HCT116 (cell line): ENCODE measurements around the gene C1QA.

Source experiments
- CBX3 ChIP-seq: IDR thresholded peaks from 2 replicates; pipeline ENCODE4 v1.6.1; 2012; ENCODE audit warnings: low read depth
- EGR1 ChIP-seq: IDR thresholded peaks from 2 replicates; pipeline ENCODE4 v1.6.1; 2012; ENCODE audit warnings: low read depth
- EZH2 ChIP-seq: fragments of 200-600 bp; sonication (generic); IDR thresholded peaks from 2 replicates; pipeline ENCODE4 v1.6.1; 2017; ENCODE audit warnings: antibody characterized with exemption, mixed run types
- EZH2phosphoT487 ChIP-seq: fragments of 200-600 bp; IDR thresholded peaks from 2 replicates; pipeline ENCODE4 v1.6.1; 2018; ENCODE audit warnings: antibody characterized with exemption, borderline replicate concordance
- POLR2A ChIP-seq: IDR thresholded peaks from 2 replicates; pipeline ENCODE4 v1.7.0; 2011; ENCODE audit warnings: borderline replicate concordance; ENCODE audit not compliant: insufficient read depth, insufficient read length; ENCODE audit errors: extremely low read depth
- POLR2AphosphoS5 ChIP-seq: IDR thresholded peaks from 2 replicates; pipeline ENCODE4 v1.6.1; 2011; ENCODE audit warnings: mild to moderate bottlenecking, low read depth, low read length, moderate library complexity
- SP1 ChIP-seq: IDR thresholded peaks from 2 replicates; pipeline ENCODE4 v1.6.1; 2012; ENCODE audit warnings: low read depth
- SRF ChIP-seq: IDR thresholded peaks from 2 replicates; pipeline ENCODE4 v1.6.1; 2012; ENCODE audit warnings: low read depth
- YY1 ChIP-seq: IDR thresholded peaks from 2 replicates; pipeline ENCODE4 v1.6.1; 2011; ENCODE audit warnings: low read length, low read depth, moderate library complexity, mild to moderate bottlenecking; ENCODE audit not compliant: insufficient replicate concordance; ENCODE audit errors: extremely low read depth
- TF ChIP-seq, protein P1 (sequence below), 3 experiments: fragments of 200-600 bp in 1 of 3; sonication (generic) in 1 of 3; IDR thresholded peaks in 2 of 3; conservative IDR thresholded peaks in 1 of 3; 2 replicates each; pipeline ENCODE4 v1.5.1; 2012 to 2017; ENCODE audit warnings: low read depth in 2 of 3, low read length in 2 of 3, antibody characterized with exemption in 1 of 3, borderline replicate concordance in 1 of 3, control low read depth in 1 of 3, mild to moderate bottlenecking in 1 of 3, mixed read lengths in 1 of 3, mixed run types in 1 of 3, moderate library complexity in 1 of 3; ENCODE audit not compliant: insufficient read depth in 1 of 3

GRCh38 chr1:22688466-22688865 is 52.0 kb downstream of the C1QA start:
- TF ChIP-seq EGR1 (no peak), EZH2phosphoT487 (no peak), SRF (no peak), POLR2A (no peak), EZH2 (no peak), YY1 (no peak), POLR2AphosphoS5 (no peak), CBX3 (no peak), SP1 (no peak)
- TF ChIP-seq, protein P1, sequence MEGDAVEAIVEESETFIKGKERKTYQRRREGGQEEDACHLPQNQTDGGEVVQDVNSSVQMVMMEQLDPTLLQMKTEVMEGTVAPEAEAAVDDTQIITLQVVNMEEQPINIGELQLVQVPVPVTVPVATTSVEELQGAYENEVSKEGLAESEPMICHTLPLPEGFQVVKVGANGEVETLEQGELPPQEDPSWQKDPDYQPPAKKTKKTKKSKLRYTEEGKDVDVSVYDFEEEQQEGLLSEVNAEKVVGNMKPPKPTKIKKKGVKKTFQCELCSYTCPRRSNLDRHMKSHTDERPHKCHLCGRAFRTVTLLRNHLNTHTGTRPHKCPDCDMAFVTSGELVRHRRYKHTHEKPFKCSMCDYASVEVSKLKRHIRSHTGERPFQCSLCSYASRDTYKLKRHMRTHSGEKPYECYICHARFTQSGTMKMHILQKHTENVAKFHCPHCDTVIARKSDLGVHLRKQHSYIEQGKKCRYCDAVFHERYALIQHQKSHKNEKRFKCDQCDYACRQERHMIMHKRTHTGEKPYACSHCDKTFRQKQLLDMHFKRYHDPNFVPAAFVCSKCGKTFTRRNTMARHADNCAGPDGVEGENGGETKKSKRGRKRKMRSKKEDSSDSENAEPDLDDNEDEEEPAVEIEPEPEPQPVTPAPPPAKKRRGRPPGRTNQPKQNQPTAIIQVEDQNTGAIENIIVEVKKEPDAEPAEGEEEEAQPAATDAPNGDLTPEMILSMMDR (IDR thresholded peaks at IDR 0.05 in 2 of 3, conservative IDR thresholded peaks at IDR 0.05 in 1 of 3; ENCODE audit: borderline replicate concordance in 1 of 3, insufficient read depth in 1 of 3, low read depth in 2 of 3, low read length in 2 of 3) = no peak
